SK-N-SH (cell line): Measurements from ENCODE around the gene DEFB114. TPM values are rescaled to one million over a fixed set of nuclear protein-coding genes. Genes with fewer than 3 reads are reported as not detected.

ENCODE experiments used
- CTCF ChIA-PET: fragments of 300-600, 350-600 bp; formaldehyde crosslinking; extraction: SDS; loops from one replicate; lab custom pipeline; 2021; lab: Yijun Ruan, JAX
- POLR2A ChIA-PET: fragments of 350-600 bp; sonication (Branson Sonifier 250); formaldehyde crosslinking; extraction: SDS; loops from one replicate; lab custom pipeline; 2020; ENCODE audit warnings: antibody characterized with exemption, inconsistent platforms; lab: Yijun Ruan, JAX
- DNase-seq: peaks from one replicate; pipeline ENCODE4 v3.0.0; 2012
- H2AFZ ChIP-seq: fragments of 200-600 bp; sonication (generic); 2 replicates; pipeline ENCODE4 v1.8.1; 2016; ENCODE audit warnings: antibody characterized with exemption, mild to moderate bottlenecking, low read depth
- H3F3A ChIP-seq: fragments of 200-600 bp; sonication (generic); replicated peaks from 2 replicates; pipeline ENCODE3; 2016; ENCODE audit warnings: antibody characterized with exemption, mild to moderate bottlenecking; ENCODE audit not compliant: insufficient read depth
- H3K27ac ChIP-seq, 2 experiments: fragments of 200-500 bp in 1 of 2; fragments of 200-600 bp in 1 of 2; sonication (Bioruptor generic) in 1 of 2; sonication (generic), shearing (Covaris generic) in 1 of 2; 2 replicates each; pipeline versions ENCODE4 v1.5.1 to v1.6.1; 2014 to 2016; ENCODE audit warnings: low read depth in 2 of 2, inconsistent platforms in 1 of 2, low read length in 1 of 2, mild to moderate bottlenecking in 1 of 2, mixed read lengths in 1 of 2
- H3K27me3 ChIP-seq: fragments of 200-600 bp; sonication (generic), shearing (Covaris generic); 2 replicates; pipeline ENCODE4 v1.6.1; 2016; ENCODE audit warnings: mixed run types; ENCODE audit not compliant: insufficient read depth
- H3K36me3 ChIP-seq, 2 experiments: fragments of 200-500 bp in 1 of 2; fragments of 200-600 bp in 1 of 2; sonication (Bioruptor generic) in 1 of 2; sonication (generic) in 1 of 2; replicated peaks in 1 of 2; 2 replicates each; pipeline versions ENCODE3 to v1.5.1; 2014 to 2016; ENCODE audit warnings: low read length in 1 of 2, mild to moderate bottlenecking in 1 of 2; ENCODE audit not compliant: insufficient read depth in 2 of 2, control insufficient read depth in 1 of 2
- H3K4me1 ChIP-seq, 2 experiments: fragments of 200-500 bp in 1 of 2; fragments of 200-600 bp in 1 of 2; sonication (Bioruptor generic) in 1 of 2; sonication (generic), shearing (Covaris generic) in 1 of 2; 2 replicates each; pipeline versions ENCODE4 v1.5.1 to v1.6.1; 2014 to 2016; ENCODE audit warnings: low read depth in 1 of 2, low read length in 1 of 2, mixed run types in 1 of 2; ENCODE audit not compliant: insufficient read depth in 2 of 2, control insufficient read depth in 1 of 2
- H3K4me2 ChIP-seq: fragments of 200-600 bp; sonication (generic), shearing (Covaris generic); 2 replicates; pipeline ENCODE4 v1.6.1; 2017; ENCODE audit warnings: mixed run types
- H3K4me3 ChIP-seq, 2 experiments: fragments of 200-500 bp in 1 of 2; fragments of 200-600 bp in 1 of 2; sonication (Bioruptor generic) in 1 of 2; sonication (generic), shearing (Covaris generic) in 1 of 2; 2 replicates each; pipeline versions ENCODE4 v1.5.1 to v1.8.1; 2014 to 2016; ENCODE audit warnings: low read depth in 2 of 2, inconsistent platforms in 1 of 2, low read length in 1 of 2, mild to moderate bottlenecking in 1 of 2, mixed read lengths in 1 of 2, moderate library complexity in 1 of 2
- H3K79me2 ChIP-seq: fragments of 200-600 bp; sonication (generic); 2 replicates; pipeline ENCODE4 v1.8.1; 2017; ENCODE audit warnings: mild to moderate bottlenecking; ENCODE audit not compliant: insufficient read depth
- H3K9ac ChIP-seq: fragments of 200-600 bp; sonication (generic); 2 replicates; pipeline ENCODE4 v1.6.1; 2017; ENCODE audit warnings: mixed run types
- H3K9me2 ChIP-seq: fragments of 200-600 bp; sonication (generic); 2 replicates; pipeline ENCODE4 v1.6.1; 2017; ENCODE audit warnings: mixed run types
- H3K9me3 ChIP-seq: fragments of 200-600 bp; sonication (generic); 2 replicates; pipeline ENCODE4 v1.6.1; 2017; ENCODE audit warnings: mixed run types, mild to moderate bottlenecking, moderate library complexity
- H4K20me1 ChIP-seq: fragments of 200-600 bp; sonication (generic); 2 replicates; pipeline ENCODE4 v1.6.1; 2017; ENCODE audit warnings: mild to moderate bottlenecking, mixed run types; ENCODE audit not compliant: insufficient read depth
- ELF1 ChIP-seq: IDR thresholded peaks from 2 replicates; pipeline ENCODE4 v1.4.0; 2012
- FOSL2 ChIP-seq: IDR thresholded peaks from 2 replicates; pipeline ENCODE4 v1.4.0; 2012; ENCODE audit warnings: low read depth, mild to moderate bottlenecking, moderate library complexity, borderline replicate concordance
- FOXM1 ChIP-seq: IDR thresholded peaks from 2 replicates; pipeline ENCODE4 v1.4.0; 2012; ENCODE audit warnings: low read depth, mild to moderate bottlenecking
- MEF2A ChIP-seq: IDR thresholded peaks from 2 replicates; pipeline ENCODE4 v1.4.0; 2012; ENCODE audit warnings: low read depth, borderline replicate concordance
- NFIC ChIP-seq: IDR thresholded peaks from 2 replicates; pipeline ENCODE4 v1.4.0; 2012; ENCODE audit warnings: borderline replicate concordance
- NRF1 ChIP-seq: IDR thresholded peaks from 2 replicates; pipeline ENCODE4 v1.6.1; 2012; ENCODE audit warnings: low read depth, mild to moderate bottlenecking, low read length
- POLR2AphosphoS5 ChIP-seq: IDR thresholded peaks from 2 replicates; pipeline ENCODE4 v1.6.1; 2012; ENCODE audit warnings: low read depth, low read length
- SMC3 ChIP-seq: IDR thresholded peaks from 2 replicates; pipeline ENCODE4 v1.6.1; 2012; ENCODE audit warnings: low read depth, low read length, improper control_type of control experiment
- TAF1 ChIP-seq: IDR thresholded peaks from 2 replicates; pipeline ENCODE4 v1.6.1; 2012; ENCODE audit warnings: low read depth, mild to moderate bottlenecking, low read length, moderate library complexity, borderline replicate concordance
- TEAD4 ChIP-seq: IDR thresholded peaks from 2 replicates; pipeline ENCODE4 v1.4.0; 2012; ENCODE audit warnings: mild to moderate bottlenecking, borderline replicate concordance; ENCODE audit not compliant: insufficient read depth
- WGBS: methylation state at CpG from one replicate; pipeline ENCODE4 v1.1.6; 2017; ENCODE audit warnings: low lambda C conversion rate; 5-methylcytosine and 5-hydroxymethylcytosine counted together
- polyA plus RNA-seq, 3 experiments: library from polyadenylated mRNA; depleted of rRNA; stranded (reverse); fragments of >200 nt; gene quantifications; 2 replicates each; pipeline ENCODE4 v1.2.3, GENCODE V29; 2012
- TF ChIP-seq, protein P1 (sequence below): fragments of 150-350 bp; IDR thresholded peaks from 2 replicates; pipeline ENCODE4 v1.6.1; 2017; ENCODE audit warnings: antibody characterized with exemption, low read length, low read depth, borderline replicate concordance
- TF ChIP-seq, protein P2 (sequence below): IDR thresholded peaks from 2 replicates; pipeline ENCODE4 v1.4.0; 2012; ENCODE audit warnings: low read depth
- TF ChIP-seq, protein P3 (sequence below): fragments of 200-600 bp; sonication (generic); IDR thresholded peaks from 2 replicates; pipeline ENCODE4 v1.6.1; 2017; ENCODE audit warnings: antibody characterized with exemption, mild to moderate bottlenecking, moderate library complexity
- TF ChIP-seq, protein P4 (sequence below): IDR thresholded peaks from 2 replicates; pipeline ENCODE4 v1.4.0; 2012; ENCODE audit warnings: low read depth, borderline replicate concordance
- TF ChIP-seq, protein P5 (sequence below): fragments of 150-350 bp; IDR thresholded peaks from 2 replicates; pipeline ENCODE4 v1.6.1; 2016; ENCODE audit warnings: mild to moderate bottlenecking, low read depth, low read length

The DEFB114 gene
- polyA plus RNA-seq, 1 of the 3 experiments (the other 2 are of a cell fraction): not detected

DNA sequence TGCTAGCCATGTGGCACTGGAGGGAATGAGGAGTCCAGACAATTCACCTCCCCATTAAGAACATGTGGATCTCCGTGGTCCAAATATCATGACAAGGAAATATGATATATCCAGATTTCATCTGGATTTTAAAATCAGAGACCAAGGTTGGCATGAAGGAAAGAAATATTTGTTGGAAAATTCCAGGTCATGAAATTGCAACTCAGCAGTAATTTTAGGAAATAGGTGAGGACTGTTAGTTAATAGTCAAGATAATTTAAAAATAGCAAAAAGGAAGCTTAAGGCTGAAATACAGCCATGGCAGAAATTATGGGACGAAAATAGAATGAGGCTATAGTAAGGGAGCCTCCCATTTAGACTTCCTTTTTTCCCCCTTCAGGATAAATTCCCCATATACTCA, 26.9 kb downstream of the DEFB114 start:
- no peaks in the 10 kb centered on the region for H3K9me3 ChIP-seq
- H3K27ac ChIP-seq: no peak overlapping the region
- H4K20me1 ChIP-seq: no peaks in the 10 kb centered on the region
- no peak overlapping the region for H3K9ac ChIP-seq
- no peaks in the 10 kb centered on the region for H3K9me2 ChIP-seq
- no peaks in the 10 kb centered on the region for H3K4me1 ChIP-seq
- WGBS: 0% methylated on average over 2 of the region's 2 CpGs
- no peak overlapping the region for H3K4me2 ChIP-seq
- TF ChIP-seq FOSL2 (no peak), MEF2A (no peak)
- H3K36me3 ChIP-seq: no peaks in the 10 kb centered on the region
- no peak overlapping the region for H2AFZ ChIP-seq
- no peaks in the 10 kb centered on the region for H3K79me2 ChIP-seq
- no peak for DNase-seq
- CTCF ChIA-PET: no interaction called here
- H3F3A ChIP-seq: no peaks in the 10 kb centered on the region
- H3K4me3 ChIP-seq: no peak overlapping the region
- H3K27me3 ChIP-seq: no peaks in the 10 kb centered on the region
- POLR2A ChIA-PET: no interaction called here

DNA sequence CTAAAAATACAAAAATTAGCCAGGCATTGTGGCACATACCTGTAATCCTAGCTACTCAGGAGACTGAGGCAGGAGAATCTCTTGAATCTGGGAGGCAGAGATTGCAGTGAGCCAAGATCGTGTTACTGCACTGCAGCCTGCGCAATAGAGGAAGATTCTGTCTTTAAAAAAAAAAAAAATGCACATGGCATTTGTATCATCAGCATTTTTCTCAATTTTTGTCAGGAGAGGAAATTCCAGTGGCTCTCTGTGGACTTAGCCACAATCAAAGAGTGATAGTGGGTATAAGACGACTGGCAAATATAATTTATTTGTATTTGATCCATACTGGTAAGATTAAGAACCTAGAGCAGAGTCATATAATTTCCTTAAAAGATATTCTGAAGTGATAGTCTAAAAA, 28.6 kb downstream of the DEFB114 start:
- H3K4me1 ChIP-seq: no peaks in the 10 kb centered on the region
- H4K20me1 ChIP-seq: no peaks in the 10 kb centered on the region
- no peak overlapping the region for H3K9ac ChIP-seq
- WGBS: 13% methylated on average over 3 of the region's 3 CpGs
- ChIA-PET POLR2A (no interaction called here), CTCF (no interaction called here)
- no peak overlapping the region for H3K4me2 ChIP-seq
- no peaks in the 10 kb centered on the region for H3K79me2 ChIP-seq
- no peaks in the 10 kb centered on the region for H3K36me3 ChIP-seq
- no peaks in the 10 kb centered on the region for H3K9me2 ChIP-seq
- H3K27me3 ChIP-seq: no peaks in the 10 kb centered on the region
- TF ChIP-seq, protein P1, sequence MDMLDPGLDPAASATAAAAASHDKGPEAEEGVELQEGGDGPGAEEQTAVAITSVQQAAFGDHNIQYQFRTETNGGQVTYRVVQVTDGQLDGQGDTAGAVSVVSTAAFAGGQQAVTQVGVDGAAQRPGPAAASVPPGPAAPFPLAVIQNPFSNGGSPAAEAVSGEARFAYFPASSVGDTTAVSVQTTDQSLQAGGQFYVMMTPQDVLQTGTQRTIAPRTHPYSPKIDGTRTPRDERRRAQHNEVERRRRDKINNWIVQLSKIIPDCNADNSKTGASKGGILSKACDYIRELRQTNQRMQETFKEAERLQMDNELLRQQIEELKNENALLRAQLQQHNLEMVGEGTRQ: no peak
- TF ChIP-seq POLR2AphosphoS5 (no peak), TEAD4 (no peak), TAF1 (no peak), ELF1 (no peak), SMC3 (no peak), NFIC (no peak), FOXM1 (no peak), NRF1 (no peak)
- TF ChIP-seq, protein P2, sequence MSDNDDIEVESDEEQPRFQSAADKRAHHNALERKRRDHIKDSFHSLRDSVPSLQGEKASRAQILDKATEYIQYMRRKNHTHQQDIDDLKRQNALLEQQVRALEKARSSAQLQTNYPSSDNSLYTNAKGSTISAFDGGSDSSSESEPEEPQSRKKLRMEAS: no peak
- TF ChIP-seq, protein P3, sequence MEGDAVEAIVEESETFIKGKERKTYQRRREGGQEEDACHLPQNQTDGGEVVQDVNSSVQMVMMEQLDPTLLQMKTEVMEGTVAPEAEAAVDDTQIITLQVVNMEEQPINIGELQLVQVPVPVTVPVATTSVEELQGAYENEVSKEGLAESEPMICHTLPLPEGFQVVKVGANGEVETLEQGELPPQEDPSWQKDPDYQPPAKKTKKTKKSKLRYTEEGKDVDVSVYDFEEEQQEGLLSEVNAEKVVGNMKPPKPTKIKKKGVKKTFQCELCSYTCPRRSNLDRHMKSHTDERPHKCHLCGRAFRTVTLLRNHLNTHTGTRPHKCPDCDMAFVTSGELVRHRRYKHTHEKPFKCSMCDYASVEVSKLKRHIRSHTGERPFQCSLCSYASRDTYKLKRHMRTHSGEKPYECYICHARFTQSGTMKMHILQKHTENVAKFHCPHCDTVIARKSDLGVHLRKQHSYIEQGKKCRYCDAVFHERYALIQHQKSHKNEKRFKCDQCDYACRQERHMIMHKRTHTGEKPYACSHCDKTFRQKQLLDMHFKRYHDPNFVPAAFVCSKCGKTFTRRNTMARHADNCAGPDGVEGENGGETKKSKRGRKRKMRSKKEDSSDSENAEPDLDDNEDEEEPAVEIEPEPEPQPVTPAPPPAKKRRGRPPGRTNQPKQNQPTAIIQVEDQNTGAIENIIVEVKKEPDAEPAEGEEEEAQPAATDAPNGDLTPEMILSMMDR: no peak
- TF ChIP-seq, protein P4, sequence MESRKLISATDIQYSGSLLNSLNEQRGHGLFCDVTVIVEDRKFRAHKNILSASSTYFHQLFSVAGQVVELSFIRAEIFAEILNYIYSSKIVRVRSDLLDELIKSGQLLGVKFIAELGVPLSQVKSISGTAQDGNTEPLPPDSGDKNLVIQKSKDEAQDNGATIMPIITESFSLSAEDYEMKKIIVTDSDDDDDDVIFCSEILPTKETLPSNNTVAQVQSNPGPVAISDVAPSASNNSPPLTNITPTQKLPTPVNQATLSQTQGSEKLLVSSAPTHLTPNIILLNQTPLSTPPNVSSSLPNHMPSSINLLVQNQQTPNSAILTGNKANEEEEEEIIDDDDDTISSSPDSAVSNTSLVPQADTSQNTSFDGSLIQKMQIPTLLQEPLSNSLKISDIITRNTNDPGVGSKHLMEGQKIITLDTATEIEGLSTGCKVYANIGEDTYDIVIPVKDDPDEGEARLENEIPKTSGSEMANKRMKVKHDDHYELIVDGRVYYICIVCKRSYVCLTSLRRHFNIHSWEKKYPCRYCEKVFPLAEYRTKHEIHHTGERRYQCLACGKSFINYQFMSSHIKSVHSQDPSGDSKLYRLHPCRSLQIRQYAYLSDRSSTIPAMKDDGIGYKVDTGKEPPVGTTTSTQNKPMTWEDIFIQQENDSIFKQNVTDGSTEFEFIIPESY: no peak
- TF ChIP-seq, protein P5, sequence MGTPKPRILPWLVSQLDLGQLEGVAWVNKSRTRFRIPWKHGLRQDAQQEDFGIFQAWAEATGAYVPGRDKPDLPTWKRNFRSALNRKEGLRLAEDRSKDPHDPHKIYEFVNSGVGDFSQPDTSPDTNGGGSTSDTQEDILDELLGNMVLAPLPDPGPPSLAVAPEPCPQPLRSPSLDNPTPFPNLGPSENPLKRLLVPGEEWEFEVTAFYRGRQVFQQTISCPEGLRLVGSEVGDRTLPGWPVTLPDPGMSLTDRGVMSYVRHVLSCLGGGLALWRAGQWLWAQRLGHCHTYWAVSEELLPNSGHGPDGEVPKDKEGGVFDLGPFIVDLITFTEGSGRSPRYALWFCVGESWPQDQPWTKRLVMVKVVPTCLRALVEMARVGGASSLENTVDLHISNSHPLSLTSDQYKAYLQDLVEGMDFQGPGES: no peak
- H3F3A ChIP-seq: no peaks in the 10 kb centered on the region
- no peak overlapping the region for H2AFZ ChIP-seq
- DNase-seq: no peak
- no peak overlapping the region for H3K27ac ChIP-seq
- no peak overlapping the region for H3K4me3 ChIP-seq
- no peaks in the 10 kb centered on the region for H3K9me3 ChIP-seq
